Measurements from ENCODE around the gene C20orf96.

DNA sequence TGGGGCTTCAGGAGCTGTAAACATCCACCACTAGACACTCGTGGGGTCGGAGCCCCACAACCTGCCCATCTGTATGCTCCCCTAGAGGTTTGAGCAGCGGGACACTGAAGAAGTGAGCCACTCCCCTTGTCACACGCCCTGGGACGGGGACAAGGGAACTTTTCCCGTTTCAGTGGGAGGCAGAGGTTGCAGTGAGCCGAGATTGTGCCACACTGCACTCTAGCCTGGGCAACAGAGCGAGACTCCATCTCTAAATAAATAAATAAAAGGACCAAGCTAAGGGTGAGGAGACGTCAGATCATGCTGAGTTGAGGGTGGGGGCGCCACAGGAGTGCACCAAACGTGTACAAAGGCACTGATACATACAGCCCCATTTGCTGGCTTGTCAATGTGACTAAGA is 15.2 kb upstream of the C20orf96 start:
- TF ChIP-seq CTCF (IDR thresholded peaks at IDR 0.05) (no peak), POLR2A (IDR thresholded peaks at IDR 0.05) (no peak)

Measured in breast epithelium (tissue), 3 donors.